HepG2 (cell line): ENCODE data around the gene TMEM184B. TPM values are rescaled to one million over a fixed set of nuclear protein-coding genes. Genes with fewer than 3 reads are reported as not detected.
A peak's percentile ranks its signal among the peaks of the same experiment; 100 is the strongest.

Experiments used
- HIVEP1 ChIP-seq: sonication (generic); formaldehyde crosslinking; IDR thresholded peaks from 2 replicates; pipeline ENCODE4 v1.4.0; 2020; ENCODE audit warnings: mild to moderate bottlenecking, missing genetic modification reagents
- HNF1B ChIP-seq: sonication (generic); formaldehyde crosslinking; IDR thresholded peaks from 2 replicates; pipeline ENCODE4 v1.5.1; 2020; ENCODE audit warnings: mild to moderate bottlenecking, moderate library complexity, missing genetic modification reagents
- KIAA2018 ChIP-seq: sonication (generic); formaldehyde crosslinking; IDR thresholded peaks from 2 replicates; pipeline ENCODE4 v1.5.0; 2020; ENCODE audit warnings: mild to moderate bottlenecking, missing genetic modification reagents, borderline replicate concordance
- SNAPC2 ChIP-seq: sonication (generic); formaldehyde crosslinking; IDR thresholded peaks from 2 replicates; pipeline ENCODE4 v1.8.1; 2022; ENCODE audit warnings: mild to moderate bottlenecking, missing genetic modification reagents
- SUZ12 ChIP-seq: fragments of 150-350 bp; IDR thresholded peaks from 2 replicates; pipeline ENCODE4 v1.6.1; 2014; ENCODE audit warnings: low read depth, low read length
- TCF7L2 ChIP-seq: IDR thresholded peaks from 2 replicates; pipeline ENCODE4 v1.6.1; 2011; ENCODE audit warnings: mild to moderate bottlenecking, low read depth, low read length, moderate library complexity
- UBTF ChIP-seq: sonication (generic); formaldehyde crosslinking; IDR thresholded peaks from 2 replicates; pipeline ENCODE4 v1.4.0; 2020; ENCODE audit warnings: mild to moderate bottlenecking, missing genetic modification reagents
- ZNF142 ChIP-seq: sonication (generic); formaldehyde crosslinking; IDR thresholded peaks from 2 replicates; pipeline ENCODE4 v1.4.0; 2020; ENCODE audit warnings: missing genetic modification reagents
- ZNF253 ChIP-seq: sonication (generic); formaldehyde crosslinking; IDR thresholded peaks from 2 replicates; pipeline ENCODE4 v1.8.0; 2022; ENCODE audit warnings: mild to moderate bottlenecking, missing genetic modification reagents, borderline replicate concordance
- ZNF441 ChIP-seq: sonication (generic); formaldehyde crosslinking; IDR thresholded peaks from 2 replicates; pipeline ENCODE4 v1.7.0; 2021; ENCODE audit warnings: missing genetic modification reagents, borderline replicate concordance
- ZNF557 ChIP-seq: sonication (generic); formaldehyde crosslinking; IDR thresholded peaks from 2 replicates; pipeline ENCODE4 v1.4.0; 2020; ENCODE audit warnings: missing genetic modification reagents
- polyA plus RNA-seq, 8 experiments: library from polyadenylated mRNA; depleted of rRNA in 3 of 8; stranded (reverse) in 7 of 8; unstranded in 1 of 8; fragments of >200 nt; fragmentation: Illumina TruSeq in 4 of 8; extraction: Trizol in 4 of 8; gene quantifications; 2 replicates each; pipeline versions ENCODE4 v1.2.1 to v1.2.3, GENCODE V29; 2011 to 2016; ENCODE audit warnings: low read depth in 4 of 8, missing spikeins in 1 of 8, mixed read lengths in 1 of 8; ENCODE audit not compliant: insufficient read depth in 1 of 8
- total RNA-seq, 5 experiments: library from RNA; depleted of rRNA; stranded (reverse); fragments of >200 nt; fragmentation: Illumina TruSeq; extraction: Trizol; gene quantifications; 2 replicates each; pipeline ENCODE4 v1.2.3, GENCODE V29; 2016; ENCODE audit warnings: low read depth in 1 of 5

TMEM184B gene
- total and polyA plus RNA-seq, 2 of the 13 experiments (the other 11 are each of a cell fraction or from before 2014, with no cell fraction given), result 15.9 to 16.0 TPM

- TF ChIP-seq KIAA2018 (CRISPR knock-in tag), result no peak
- no peak for TF ChIP-seq HIVEP1 (CRISPR knock-in tag)
- TF ChIP-seq UBTF (CRISPR knock-in tag), result peak; percentile 38; the same call in 1 of the 2 replicates
- TF ChIP-seq SUZ12, result no peak
- TF ChIP-seq ZNF253 (CRISPR knock-in tag), result no peak
- no peak for TF ChIP-seq TCF7L2
- 0 out of 2 replicates have a peak, but pooled peaks have one; percentile 7 for TF ChIP-seq ZNF142
- no peak for TF ChIP-seq SNAPC2 (CRISPR knock-in tag)
- no peak; the same call in 1 of the 2 replicates for TF ChIP-seq HNF1B (CRISPR knock-in tag)
- no peak for TF ChIP-seq ZNF557
- no peak for TF ChIP-seq ZNF441 (CRISPR knock-in tag)
Measured at GRCh38 chr22:38271927-38272372, 860 bp downstream of the TMEM184B start (continued).
